HG03066 (cell line): Measurements from ENCODE around the gene PRKRIP1.
A peak's percentile ranks its signal among the peaks of the same experiment; 100 is the strongest.
"Not testable (repeated sequence)": the region's sequence is repeated elsewhere in the genome, so short reads cannot be mapped to it uniquely, and the experiment has no call there.

Experiments used
- ATAC-seq: cut with Tn5 transposase; IDR thresholded peaks from one replicate; pipeline ENCODE4 v1.9.1; 2021; ENCODE audit warnings: low read depth; ENCODE audit not compliant: unreplicated experiment

The PRKRIP1 gene

DNA sequence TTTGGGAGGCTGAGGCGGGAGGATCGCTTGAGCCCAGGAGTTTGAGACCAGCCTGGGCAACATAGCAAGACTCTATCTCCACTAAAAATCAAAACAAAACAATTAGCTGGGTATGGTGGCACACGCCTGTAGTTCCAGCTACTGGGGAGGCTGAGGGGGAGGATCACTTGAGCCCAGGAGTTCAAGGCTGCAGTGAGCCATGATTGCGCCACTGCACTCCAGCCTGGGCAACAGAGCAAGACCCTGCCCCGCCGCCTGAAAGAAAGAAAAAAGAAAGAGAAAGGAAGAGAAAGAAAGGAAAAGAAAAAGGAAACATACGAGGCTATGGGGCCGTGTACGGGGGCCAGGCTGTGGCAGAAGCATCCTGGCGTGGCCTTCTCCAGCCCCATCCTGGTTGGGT lies 58.8 kb downstream of the PRKRIP1 start:
- not testable (repeated sequence) for ATAC-seq

DNA sequence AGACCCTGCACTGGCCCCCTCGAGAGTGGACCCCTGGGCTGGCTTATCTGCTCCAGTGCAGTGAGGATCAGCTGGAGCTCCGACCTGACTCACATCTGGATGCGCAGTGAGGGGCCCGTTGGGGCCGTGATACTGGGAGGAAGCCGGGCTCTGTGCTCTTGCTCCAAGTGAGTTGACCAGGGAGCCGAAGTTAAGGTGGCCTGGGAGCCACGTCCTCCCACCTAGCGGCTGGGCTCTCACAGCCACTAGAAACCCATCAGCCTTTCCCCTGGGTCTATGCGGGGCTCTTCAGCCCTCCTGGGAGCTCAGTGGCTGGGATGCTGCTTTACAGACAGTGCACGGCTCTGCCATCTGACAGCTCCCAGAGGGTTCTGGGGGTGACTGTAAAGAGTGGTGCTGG lies 59.4 kb downstream of the PRKRIP1 start:
- ATAC-seq: no peak

DNA sequence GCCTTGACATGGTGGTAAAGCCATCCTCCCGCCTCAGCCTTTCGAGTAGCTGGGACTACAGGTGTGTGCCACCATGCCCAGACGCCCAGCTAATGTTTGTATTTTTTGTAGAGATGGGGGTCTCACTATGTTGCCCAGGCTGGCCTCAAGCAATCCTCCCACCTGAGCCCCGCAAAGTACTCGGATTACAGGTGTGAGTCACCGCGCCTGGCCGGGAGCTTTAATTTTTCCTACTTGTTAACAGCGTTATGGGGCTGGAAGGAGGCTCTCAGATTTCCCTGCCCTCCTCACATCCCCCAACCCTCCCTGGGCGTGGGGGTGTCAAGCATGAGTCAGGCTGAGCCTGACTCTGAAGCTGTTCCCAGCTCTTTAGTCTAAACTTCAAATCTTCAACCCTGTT lies 60.2 kb downstream of the PRKRIP1 start:
- no peak for ATAC-seq

DNA sequence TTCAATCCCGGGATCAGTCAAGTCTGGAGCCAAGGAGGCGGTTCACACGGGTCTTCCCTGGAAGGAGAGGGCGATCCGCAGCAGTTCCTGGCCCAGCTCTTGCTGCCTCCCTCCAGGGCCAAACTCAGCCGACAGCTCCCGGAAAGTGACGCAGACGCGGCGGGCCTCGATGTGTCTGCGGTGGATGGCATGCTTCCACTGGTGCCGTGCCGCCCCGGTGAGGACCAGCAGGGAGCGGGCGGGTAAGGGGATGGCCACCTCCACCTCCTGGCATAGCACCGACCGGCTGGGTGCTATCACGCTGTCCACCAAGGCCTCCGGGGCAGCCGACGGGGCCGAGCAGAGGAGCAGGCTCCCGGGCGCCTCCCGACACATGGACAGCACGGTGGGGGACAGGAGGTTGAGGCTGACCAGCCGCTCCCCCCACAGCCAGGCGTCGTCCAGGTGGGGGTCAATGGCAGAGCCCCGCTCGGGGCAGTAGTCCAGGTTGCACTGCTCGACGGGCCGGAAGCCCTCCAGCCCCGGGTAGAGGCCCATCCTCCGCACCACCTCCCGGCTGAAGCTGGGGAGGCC lies 61.3 kb downstream of the PRKRIP1 start:
- ATAC-seq: no peak

DNA sequence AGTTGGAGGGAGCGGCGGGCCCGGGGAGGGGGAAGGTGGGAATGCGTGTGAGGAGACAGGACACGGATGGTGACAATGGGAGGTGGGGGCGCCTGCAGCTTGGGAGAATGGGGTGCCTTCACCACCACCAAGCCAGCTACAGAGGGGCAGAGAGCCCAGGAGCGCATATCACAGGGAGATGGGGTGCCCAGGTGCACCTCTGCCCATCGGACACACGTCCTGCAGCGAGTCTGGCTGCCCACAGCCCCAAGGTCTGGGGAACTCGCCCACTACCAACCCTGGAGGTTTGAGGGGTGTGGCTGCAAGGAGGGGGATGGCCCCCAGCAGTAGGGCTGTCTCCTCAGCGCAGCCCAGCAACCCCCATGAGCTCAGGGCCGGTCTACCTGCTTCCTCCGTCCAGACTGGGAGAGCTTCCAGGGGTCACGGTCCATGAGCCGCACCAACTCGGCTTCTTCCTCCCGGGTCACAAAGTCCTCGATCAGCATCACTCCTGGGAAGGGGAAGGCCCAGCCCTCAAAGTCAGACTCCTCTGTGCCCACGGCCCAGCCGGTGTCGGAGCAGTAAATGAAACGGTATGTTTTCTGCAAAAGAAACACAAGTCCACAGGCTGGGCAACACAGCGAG lies 63.2 kb downstream of the PRKRIP1 start:
- no peak for ATAC-seq

DNA sequence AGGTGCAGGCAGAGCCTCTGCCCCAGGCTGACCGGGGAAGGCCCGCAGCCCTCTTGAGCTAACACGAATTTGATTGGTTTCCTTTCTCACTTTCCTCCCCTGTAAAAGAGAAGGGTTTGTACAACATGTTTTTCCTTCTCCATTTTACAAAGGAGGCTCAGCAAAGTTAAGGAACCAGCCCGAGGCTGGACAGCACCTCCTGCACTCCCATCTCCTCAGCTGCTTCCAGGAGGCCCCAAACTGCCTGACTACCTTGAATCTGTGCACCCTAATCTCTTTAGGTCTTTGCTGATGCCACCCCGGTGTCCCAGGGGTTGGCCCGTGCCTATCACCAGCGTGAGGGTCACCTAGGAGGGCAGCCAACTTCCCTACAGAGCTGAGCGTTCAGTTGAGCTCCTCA lies 64.3 kb downstream of the PRKRIP1 start:
- ATAC-seq: no peak

DNA sequence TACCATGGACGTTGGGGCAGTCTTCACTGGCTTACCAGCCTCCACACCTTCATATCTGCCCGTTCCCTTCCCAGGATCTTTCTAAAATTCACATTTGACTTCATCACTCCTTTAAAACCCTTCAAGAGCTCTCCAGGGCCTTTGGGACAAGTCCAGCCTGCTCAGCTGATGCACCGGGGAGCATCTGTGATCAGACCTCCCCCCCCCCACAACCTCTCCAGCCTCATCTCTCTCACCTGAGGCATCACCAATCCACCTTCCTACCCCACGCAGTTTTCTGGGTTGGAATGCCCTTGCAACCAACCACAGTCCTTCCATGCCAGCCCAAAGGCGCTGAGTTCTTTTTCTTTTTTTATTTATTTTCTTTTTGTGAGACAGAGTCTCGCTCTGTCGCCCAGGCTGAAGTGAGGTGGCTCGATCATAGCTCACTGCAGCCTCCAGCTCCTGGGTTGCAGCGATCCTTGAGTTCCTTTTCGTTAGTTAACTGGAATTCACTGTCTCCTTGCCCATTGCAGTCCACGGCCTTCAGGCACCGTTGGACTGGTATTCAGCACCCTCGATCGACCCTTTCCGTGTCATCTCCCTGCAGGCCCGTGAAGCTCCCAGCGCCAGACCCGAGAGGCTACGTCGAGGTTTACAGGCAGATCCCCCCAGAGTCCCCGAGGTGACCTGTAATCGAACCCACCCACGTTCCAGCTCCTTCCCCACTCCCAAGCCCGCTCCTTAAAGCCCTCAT lies 67.8 kb downstream of the PRKRIP1 start:
- no peak for ATAC-seq

DNA sequence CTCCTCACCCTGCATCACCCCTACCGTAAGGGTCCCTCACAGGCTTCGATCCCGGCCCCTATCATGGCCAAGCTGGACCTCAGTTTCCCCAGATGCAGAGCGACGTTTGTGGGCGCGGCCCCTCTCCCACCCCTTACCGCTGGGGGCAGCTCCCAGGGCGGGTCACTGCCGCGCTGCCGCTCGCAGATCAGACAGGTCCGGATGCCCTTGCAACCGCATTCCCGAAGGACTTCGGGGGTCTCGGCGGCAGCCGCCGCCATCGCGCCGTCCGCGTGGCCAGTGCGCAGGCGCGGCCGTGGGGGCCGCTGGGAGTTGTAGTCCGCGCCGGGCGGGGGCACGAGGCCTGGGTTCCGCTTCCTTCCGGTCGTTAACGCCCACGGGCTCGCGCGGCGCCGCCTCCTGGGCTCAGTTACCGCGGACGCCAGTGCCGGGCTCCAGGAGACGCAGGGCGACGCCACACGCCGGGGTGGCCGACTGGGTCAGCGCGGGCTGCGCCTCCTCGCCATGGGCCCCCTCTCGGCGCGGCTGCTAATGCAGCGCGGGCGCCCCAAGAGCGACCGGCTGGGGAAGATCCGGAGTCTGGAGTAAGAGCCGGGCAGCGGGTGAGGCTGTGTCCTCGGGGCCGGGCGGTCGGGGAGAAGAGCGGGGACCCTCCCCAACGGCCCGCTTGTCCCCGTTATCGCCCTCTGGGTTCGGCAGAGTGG lies 68.6 kb downstream of the PRKRIP1 start, which contains the start of the genes ALKBH4 and LRWD1:
ALKBH4 (minus strand) TSS at position 287 of the 704 bp plus-strand sequence; CDS start at position 260, 27 bp downstream.
LRWD1 (plus strand) TSS at position 408 of the 704 bp plus-strand sequence; CDS start at position 505, 97 bp downstream.
- ATAC-seq: peak; percentile 82

DNA sequence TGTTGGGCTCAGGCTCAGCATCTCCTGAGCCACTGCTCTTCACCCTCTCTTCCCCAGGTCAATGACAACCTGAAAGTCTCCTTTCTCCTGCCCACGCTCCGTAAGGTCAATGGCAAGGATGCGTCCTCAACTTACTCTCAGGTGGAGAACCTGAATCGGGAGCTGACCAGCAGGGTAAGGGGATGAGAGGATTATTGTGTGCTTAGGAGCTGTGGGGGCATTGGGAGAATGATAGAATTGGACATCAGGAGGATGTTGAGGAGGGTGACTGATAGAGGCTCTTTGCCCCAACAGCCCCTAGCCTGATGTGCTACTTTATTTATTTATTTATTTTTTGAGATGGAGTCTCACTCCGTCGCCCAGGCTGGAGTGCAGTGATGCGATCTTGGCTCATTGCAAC lies 69.9 kb downstream of the PRKRIP1 start:
- ATAC-seq: no peak

DNA sequence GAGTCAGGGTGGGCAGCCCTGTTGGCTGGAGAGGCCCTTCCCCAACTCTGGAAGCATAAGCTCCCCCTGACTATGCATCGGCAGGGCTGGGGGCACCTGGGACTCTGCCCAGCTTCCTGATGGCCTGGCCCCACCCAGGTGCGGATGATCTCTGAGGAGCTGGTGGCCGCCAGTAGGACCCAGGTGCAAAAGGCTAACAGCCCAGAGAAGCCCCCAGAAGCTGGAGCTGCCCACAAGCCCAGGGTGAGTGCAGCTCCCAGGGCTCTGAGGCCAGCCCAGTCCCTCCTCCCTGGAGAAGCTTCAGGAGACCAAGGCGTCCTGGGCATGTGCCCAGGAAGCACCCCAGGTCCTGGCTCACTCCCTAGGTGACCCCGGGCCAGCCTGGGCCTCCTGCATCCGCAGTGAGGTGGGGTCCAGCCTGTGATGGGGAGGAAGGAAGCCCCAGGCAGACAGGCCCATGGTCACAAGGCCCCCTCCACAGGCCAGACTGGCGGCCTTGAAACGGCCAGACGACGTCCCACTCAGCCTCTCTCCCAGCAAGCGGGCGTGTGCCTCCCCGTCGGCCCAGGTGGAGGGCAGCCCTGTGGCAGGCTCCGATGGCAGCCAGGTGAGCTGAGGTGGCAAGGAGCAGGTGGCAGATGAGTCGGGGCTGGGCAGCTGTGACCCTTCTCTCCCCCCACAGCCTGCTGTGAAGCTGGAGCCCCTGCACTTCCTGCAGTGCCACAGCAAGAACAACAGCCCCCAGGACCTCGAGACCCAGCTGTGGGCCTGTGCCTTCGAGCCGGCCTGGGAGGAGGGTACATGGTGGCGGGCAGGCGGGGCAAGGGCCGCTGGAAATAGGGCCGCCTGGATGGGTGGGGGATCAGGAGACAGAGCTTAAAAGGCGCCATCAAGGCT lies 71.7 kb downstream of the PRKRIP1 start:
- ATAC-seq: no peak

DNA sequence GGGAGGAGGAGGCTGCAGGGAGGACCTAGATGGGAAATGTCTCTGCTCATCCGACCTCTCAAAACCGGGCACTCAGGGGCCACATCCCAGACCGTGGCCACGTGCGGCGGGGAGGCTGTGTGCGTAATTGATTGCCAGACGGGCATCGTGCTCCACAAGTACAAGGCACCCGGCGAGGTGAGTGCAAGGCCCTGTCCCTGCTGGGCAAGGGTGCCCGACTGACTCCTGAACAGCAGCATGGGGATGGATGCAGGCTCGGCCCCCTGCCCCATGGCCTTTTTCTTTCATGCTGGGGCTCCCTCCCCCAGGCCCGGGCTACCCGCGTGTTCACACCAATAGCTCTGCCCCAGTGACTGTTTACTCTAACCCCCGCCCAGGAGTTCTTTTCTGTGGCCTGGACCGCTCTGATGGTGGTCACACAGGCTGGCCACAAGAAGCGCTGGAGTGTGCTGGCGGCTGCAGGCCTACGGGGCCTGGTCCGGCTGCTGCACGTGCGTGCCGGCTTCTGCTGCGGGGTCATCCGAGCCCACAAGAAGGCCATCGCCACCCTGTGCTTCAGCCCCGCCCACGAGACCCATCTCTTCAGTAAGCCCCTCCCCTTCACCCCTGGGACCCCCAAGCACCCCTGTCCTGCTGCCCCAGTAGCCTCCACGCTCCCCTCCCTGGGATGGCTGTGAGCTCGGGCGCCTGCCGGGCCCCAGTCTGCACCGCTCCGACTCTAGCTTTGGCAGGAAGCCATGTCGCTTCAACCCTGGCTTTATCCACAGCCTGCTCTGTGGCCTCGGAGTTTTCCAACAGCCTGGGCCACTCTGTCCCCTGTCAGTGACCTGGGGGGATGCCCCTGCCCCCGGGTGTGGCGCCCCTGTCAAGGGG lies 72.6 kb downstream of the PRKRIP1 start:
- no peak for ATAC-seq

DNA sequence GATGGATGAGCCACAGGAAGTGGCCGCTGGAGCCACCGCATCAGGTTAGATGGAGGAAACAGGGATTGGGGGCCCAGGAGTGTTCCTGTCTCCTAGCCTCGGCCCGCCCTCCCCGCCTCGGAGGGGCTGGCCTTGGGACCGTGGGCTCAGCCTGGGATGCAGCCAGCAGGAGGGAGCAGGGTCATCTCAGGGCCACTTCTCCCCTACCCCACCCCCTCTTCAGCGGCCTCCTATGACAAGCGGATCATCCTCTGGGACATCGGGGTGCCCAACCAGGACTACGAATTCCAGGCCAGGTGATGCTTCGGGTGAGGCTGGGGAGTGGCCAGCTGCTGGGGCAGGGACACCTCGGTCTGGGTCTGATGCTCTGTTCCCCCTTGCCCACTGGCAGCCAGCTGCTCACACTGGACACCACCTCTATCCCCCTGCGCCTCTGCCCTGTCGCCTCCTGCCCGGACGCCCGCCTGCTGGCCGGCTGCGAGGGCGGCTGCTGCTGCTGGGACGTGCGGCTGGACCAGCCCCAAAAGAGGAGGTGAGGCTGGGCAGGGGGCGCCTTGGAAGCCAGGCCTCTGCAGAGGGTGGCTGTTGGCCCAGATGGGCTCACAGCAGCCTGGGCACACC lies 73.3 kb downstream of the PRKRIP1 start:
- no peak for ATAC-seq

DNA sequence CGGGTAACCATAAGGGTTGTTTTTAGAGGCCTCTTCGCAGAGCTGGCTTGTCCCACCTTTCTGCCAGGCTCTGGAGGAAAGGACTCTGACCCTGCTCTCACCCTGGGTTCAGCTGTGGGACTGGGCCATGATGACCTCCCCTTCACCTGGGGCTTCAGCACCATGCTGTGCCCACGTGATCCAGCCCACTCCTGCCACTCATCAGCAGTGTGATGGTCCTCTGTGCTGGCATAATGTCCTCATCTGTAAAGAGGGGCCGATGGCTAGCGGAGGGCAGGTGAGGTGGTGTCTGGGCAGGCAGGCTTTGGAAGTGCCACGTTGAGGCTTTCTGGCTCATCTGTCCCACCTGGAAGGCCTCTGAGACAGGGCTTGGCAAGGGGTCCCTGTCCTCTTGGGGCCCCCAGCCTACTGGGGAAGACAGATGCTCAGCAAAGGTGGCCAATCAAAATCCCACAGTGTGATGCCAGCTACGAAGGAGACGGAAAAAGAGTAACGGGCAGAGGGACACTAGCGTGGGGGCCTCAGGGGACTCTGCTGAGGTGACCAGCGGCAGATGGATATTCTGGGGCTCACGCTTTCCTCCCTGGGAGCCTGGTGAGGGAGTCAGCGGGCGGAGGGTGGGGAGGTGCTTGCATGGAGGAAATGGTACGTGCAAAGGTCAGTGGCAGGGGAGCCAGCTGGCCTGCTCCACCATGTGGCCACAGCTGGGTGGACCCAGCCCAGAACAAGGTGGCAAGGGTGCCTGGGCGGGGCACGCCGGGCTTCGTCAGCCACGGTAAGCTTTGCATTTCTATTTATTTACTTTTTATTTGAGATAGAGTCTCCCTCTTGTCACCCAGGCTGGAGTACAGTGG lies 74.0 kb downstream of the PRKRIP1 start:
- no peak for ATAC-seq

DNA sequence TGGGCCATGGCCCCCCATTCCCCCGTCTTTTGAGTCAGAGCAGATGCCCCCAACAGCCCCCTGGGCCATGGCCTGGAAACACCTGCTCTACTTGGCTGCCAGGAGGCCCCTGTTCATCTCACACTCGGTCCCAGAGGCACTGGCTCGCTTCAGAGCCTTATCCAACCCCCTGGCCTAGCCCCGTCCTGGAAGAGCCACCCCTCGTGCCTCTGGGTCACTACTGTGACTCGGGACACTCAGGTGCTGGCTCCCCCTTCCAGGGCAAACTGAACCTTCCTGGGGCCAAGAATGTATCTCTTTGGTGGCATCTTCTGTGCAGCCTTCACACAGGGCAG lies 75.6 kb downstream of the PRKRIP1 start:
- ATAC-seq: no peak

DNA sequence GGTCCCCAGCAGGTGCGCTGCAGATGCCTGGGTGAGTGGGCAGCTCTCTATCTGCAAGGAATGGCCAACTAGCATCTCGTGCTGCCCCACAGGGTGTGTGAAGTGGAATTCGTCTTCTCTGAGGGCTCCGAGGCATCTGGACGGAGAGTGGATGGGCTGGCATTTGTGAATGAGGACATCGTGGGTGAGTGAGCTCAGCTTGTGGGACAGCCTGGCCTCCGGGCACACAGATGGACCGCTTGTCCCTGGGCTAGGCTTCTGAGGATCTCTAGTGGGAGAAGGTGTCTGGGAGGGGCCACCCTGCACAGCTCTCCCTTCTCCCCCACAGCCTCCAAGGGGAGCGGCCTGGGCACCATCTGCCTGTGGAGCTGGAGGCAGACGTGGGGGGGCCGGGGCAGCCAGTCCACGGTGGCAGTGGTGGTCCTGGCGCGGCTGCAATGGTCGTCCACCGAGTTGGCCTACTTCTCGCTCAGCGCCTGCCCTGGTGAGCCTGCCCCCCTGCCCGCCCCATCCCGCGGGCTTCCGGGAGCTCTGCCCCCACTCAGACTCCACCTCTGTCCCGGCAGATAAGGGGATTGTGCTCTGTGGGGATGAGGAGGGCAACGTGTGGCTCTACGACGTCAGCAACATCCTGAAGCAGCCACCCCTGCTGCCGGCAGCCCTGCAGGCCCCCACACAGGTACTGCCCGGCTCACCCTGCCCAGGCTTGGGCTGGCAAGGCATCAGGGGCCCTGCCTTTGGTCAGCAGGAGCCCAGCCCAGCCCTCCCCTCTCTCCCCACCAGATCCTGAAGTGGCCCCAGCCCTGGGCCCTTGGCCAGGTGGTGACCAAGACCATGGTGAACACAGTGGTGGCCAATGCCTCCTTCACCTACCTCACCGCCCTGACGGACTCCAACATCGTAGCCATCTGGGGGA lies 76.2 kb downstream of the PRKRIP1 start:
- ATAC-seq: no peak

DNA sequence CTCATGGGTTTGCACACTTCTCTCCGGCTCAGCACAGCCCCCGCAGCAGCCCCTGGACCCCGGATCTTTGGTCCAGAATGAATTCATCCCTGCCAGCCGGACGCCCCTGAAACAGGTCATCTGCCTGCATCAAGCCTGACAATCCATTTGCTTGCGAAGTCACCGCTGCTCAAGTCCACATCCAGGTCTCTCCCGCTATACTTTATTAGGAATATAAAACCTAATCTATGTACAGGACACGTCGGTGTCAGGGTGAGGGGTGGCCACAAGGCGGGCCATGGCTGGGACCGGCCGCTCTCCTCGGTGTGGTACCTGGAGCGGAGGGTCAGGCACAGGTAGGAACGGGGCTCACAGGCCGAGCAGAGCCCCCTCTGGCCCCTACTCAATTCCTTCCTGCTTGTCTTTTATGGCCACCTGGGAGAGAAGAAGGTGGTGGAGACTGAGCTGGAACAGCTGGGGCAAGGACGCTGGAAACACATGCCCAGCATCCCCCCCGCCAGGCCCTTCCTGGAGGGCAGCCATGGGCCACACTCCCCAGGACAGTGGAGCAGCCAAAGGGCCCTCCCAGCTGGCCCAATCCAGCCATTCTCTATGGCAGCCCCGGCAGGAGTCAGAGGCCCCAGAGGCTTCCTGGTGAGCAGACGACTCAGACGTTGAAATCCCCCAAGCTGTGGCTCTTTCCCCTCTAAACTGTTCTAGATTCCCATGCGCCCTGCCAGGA lies 77.3 kb downstream of the PRKRIP1 start:
- ATAC-seq: no peak
